Esophagus muscularis mucosa (tissue), 3 donors: Measurements from ENCODE around the gene DPH2.

Experiments used
- POLR2A ChIP-seq: fragments of 450-650 bp; IDR thresholded peaks from one replicate; pipeline ENCODE4 v1.6.1; 2017; ENCODE audit warnings: antibody characterized with exemption, moderate library complexity, mild to moderate bottlenecking, low read depth
- TF ChIP-seq, protein P1 (sequence below), 3 experiments: fragments of 200-600 bp in 2 of 3; fragments of 450-650 bp in 1 of 3; sonication (generic) in 2 of 3; IDR thresholded peaks; one replicate each; pipeline ENCODE4 v1.5.1; 2017 to 2019; ENCODE audit warnings: antibody characterized with exemption in 3 of 3, mild to moderate bottlenecking in 2 of 3, moderate library complexity in 1 of 3

DNA sequence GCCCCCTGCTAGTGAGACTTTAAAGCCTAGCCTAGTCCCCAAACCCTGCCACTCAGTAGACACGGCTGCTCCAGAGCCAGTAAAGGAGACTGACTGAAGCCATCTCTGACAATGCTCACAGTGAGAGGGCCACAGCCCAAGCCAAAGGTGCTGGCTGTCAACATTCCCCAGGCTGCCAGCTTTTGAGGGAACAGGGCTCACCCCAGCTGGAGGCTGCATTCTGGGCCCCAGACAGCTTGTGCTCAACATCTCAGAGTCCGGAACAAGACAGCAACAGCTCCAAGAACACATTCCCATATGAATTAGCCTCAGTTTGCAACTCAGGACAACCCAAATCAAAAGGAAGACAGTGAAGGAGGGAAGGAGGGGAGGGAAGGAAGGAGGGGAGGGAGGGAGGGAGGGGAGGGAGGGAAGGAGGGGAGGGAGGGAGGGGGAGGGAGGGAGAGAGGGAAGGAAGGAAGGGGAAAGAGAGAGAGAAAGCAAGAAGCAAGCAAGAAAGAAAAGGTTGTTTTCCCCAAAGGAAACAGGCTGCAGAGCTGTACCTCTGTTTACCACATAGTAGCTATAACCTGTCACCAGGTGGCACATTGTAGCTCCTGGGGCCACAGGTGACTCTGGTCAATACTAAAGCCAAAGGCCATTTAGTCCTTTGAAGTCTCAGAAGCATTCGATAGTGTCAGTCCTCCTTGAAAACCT lies 30.8 kb upstream of the DPH2 start:
- TF ChIP-seq, protein P1, sequence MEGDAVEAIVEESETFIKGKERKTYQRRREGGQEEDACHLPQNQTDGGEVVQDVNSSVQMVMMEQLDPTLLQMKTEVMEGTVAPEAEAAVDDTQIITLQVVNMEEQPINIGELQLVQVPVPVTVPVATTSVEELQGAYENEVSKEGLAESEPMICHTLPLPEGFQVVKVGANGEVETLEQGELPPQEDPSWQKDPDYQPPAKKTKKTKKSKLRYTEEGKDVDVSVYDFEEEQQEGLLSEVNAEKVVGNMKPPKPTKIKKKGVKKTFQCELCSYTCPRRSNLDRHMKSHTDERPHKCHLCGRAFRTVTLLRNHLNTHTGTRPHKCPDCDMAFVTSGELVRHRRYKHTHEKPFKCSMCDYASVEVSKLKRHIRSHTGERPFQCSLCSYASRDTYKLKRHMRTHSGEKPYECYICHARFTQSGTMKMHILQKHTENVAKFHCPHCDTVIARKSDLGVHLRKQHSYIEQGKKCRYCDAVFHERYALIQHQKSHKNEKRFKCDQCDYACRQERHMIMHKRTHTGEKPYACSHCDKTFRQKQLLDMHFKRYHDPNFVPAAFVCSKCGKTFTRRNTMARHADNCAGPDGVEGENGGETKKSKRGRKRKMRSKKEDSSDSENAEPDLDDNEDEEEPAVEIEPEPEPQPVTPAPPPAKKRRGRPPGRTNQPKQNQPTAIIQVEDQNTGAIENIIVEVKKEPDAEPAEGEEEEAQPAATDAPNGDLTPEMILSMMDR (IDR thresholded peaks at IDR 0.05), result no peak
- no peak for TF ChIP-seq POLR2A
